Stimulated activated naive CD8-positive, alpha-beta T cell treated with anti-CD3 and anti-CD28 coated beads, Interleukin-15, amount 100 ng/mL, for 72 hours (primary cell): ENCODE data around the gene TBCCD1.

ENCODE experiments used
- ATAC-seq: fragments of 150-1000 bp; cut with Tn5 transposase; 2 replicates; pipeline ENCODE4 v1.10.0; 2021; ENCODE audit warnings: mild to moderate bottlenecking, moderate library complexity
- DNase-seq, 2 donors: peaks; one replicate each; pipeline ENCODE4 v3.0.0; 2021 to 2022
- H3K27ac Mint-ChIP-seq, 2 donors: one replicate each; pipeline ENCODE4 v1.8.0; 2022; ENCODE audit warnings: mild to moderate bottlenecking in 2 of 2, mixed read lengths in 2 of 2, moderate library complexity in 2 of 2
- H3K27me3 Mint-ChIP-seq: one replicate; pipeline ENCODE4 v1.8.0; 2022; ENCODE audit warnings: mixed read lengths
- H3K4me1 Mint-ChIP-seq: one replicate; pipeline ENCODE4 v1.8.0; 2022; ENCODE audit warnings: mild to moderate bottlenecking, mixed read lengths
- H3K4me3 Mint-ChIP-seq, 2 donors: one replicate each; pipeline ENCODE4 v1.8.0; 2022; ENCODE audit warnings: mild to moderate bottlenecking in 2 of 2, mixed read lengths in 2 of 2, moderate library complexity in 1 of 2
- H3K9me3 Mint-ChIP-seq, 2 donors: one replicate each; pipeline ENCODE4 v1.8.0; 2022; ENCODE audit warnings: mixed read lengths in 2 of 2

The TBCCD1 gene

GRCh38 chr3:186520957-186521842, 45.9 kb downstream of the TBCCD1 start:
- peak in 1 of 2 donors; percentile 72 for DNase-seq
- H3K27ac Mint-ChIP-seq: peak overlapping the region in 1 of 2 donors; percentile 8

GRCh38 chr3:186520431-186520830, 46.7 kb downstream of the TBCCD1 start:
- DNase-seq (no peak), ATAC-seq (no peak)
- peaks cover 60% of the 10 kb centered on the region for H3K4me1 Mint-ChIP-seq
- no peaks in the 10 kb centered on the region for H3K27me3 Mint-ChIP-seq
- H3K4me3 Mint-ChIP-seq: no peak overlapping the region
- H3K9me3 Mint-ChIP-seq: no peaks in the 10 kb centered on the region
- H3K27ac Mint-ChIP-seq: no peak overlapping the region

More at GRCh38 chr3:186520957-186521842, 45.9 kb downstream of the TBCCD1 start:
- Mint-ChIP-seq H3K27me3 (no peaks in the 10 kb centered on the region), H3K4me1 (peaks cover 55% of the 10 kb centered on the region), H3K4me3 (peak overlapping the region; percentile 1 to 24), H3K9me3 (no peaks in the 10 kb centered on the region)
- ATAC-seq: peak; percentile 81

GRCh38 chr3:186519021-186519658, 48.0 kb downstream of the TBCCD1 start:
- DNase-seq (peak in 1 of 2 donors; percentile 75), ATAC-seq (peak; percentile 89)
- no peak overlapping the region for H3K27ac Mint-ChIP-seq
- peak overlapping the region; percentile 38 to 46 for H3K4me3 Mint-ChIP-seq
- H3K4me1 Mint-ChIP-seq: peaks cover 73% of the 10 kb centered on the region
- H3K27me3 Mint-ChIP-seq: no peaks in the 10 kb centered on the region
- H3K9me3 Mint-ChIP-seq: no peaks in the 10 kb centered on the region

- Mint-ChIP-seq H3K4me1 (peaks cover 84% of the 10 kb centered on the region), H3K9me3 (no peaks in the 10 kb centered on the region)
These were observed 49.9 kb downstream of the TBCCD1 start for GRCh38 chr3:186517218-186517617.

GRCh38 chr3:186516646-186517045, 50.5 kb downstream of the TBCCD1 start:
- Mint-ChIP-seq H3K27me3 (no peaks in the 10 kb centered on the region), H3K9me3 (no peaks in the 10 kb centered on the region), H3K4me3 (no peak overlapping the region), H3K27ac (no peak overlapping the region), H3K4me1 (peaks cover 83% of the 10 kb centered on the region)
- ATAC-seq (no peak), DNase-seq (no peak)

More at GRCh38 chr3:186517218-186517617, 49.9 kb downstream of the TBCCD1 start:
- no peak overlapping the region for H3K27ac Mint-ChIP-seq
- DNase-seq (no peak), ATAC-seq (no peak)
- no peaks in the 10 kb centered on the region for H3K27me3 Mint-ChIP-seq
- H3K4me3 Mint-ChIP-seq: no peak overlapping the region

- H3K9me3 Mint-ChIP-seq: no peaks in the 10 kb centered on the region
- ATAC-seq: peak; percentile 8
- H3K4me3 Mint-ChIP-seq: peak overlapping the region in 1 of 2 donors; percentile 17
- peak overlapping the region in 1 of 2 donors; percentile 72 for H3K27ac Mint-ChIP-seq
- H3K27me3 Mint-ChIP-seq: no peaks in the 10 kb centered on the region
- DNase-seq: peak in 1 of 2 donors; percentile 48
- peaks cover 85% of the 10 kb centered on the region for H3K4me1 Mint-ChIP-seq
These were observed 52.0 kb downstream of the TBCCD1 start for GRCh38 chr3:186515125-186515524.

- Mint-ChIP-seq H3K9me3 (no peaks in the 10 kb centered on the region), H3K4me1 (peaks cover 86% of the 10 kb centered on the region), H3K27me3 (no peaks in the 10 kb centered on the region), H3K27ac (peak overlapping the region in 1 of 2 donors; percentile 72), H3K4me3 (peak overlapping the region in 1 of 2 donors; percentile 17)
- ATAC-seq (peak; percentile 33), DNase-seq (peak in 1 of 2 donors; percentile 15)
These were observed 52.7 kb downstream of the TBCCD1 start for GRCh38 chr3:186514296-186515002.

GRCh38 chr3:186513386-186513785, 53.8 kb downstream of the TBCCD1 start:
- Mint-ChIP-seq H3K27me3 (no peaks in the 10 kb centered on the region), H3K9me3 (no peaks in the 10 kb centered on the region), H3K4me1 (peaks cover 75% of the 10 kb centered on the region), H3K27ac (no peak overlapping the region), H3K4me3 (no peak overlapping the region)
- no peak for DNase-seq
- no peak for ATAC-seq

GRCh38 chr3:186512570-186513302, 54.4 kb downstream of the TBCCD1 start:
- Mint-ChIP-seq H3K27ac (no peak overlapping the region), H3K9me3 (no peaks in the 10 kb centered on the region), H3K4me1 (peaks cover 69% of the 10 kb centered on the region), H3K4me3 (no peak overlapping the region), H3K27me3 (no peaks in the 10 kb centered on the region)
- ATAC-seq: no peak
- no peak for DNase-seq

GRCh38 chr3:186511702-186512101, 55.4 kb downstream of the TBCCD1 start:
- peak; percentile 1 for ATAC-seq
- no peak overlapping the region for H3K4me3 Mint-ChIP-seq

GRCh38 chr3:186511245-186511644, 55.9 kb downstream of the TBCCD1 start:
- Mint-ChIP-seq H3K4me3 (peak overlapping the region in 1 of 2 donors; percentile 24), H3K9me3 (no peaks in the 10 kb centered on the region), H3K27ac (no peak overlapping the region), H3K27me3 (no peaks in the 10 kb centered on the region), H3K4me1 (peaks cover 63% of the 10 kb centered on the region)
- DNase-seq (peak in 1 of 2 donors; percentile 41), ATAC-seq (peak; percentile 88)

More at GRCh38 chr3:186511702-186512101, 55.4 kb downstream of the TBCCD1 start:
- Mint-ChIP-seq H3K27ac (no peak overlapping the region), H3K4me1 (peaks cover 67% of the 10 kb centered on the region), H3K27me3 (no peaks in the 10 kb centered on the region), H3K9me3 (no peaks in the 10 kb centered on the region)
- no peak for DNase-seq

GRCh38 chr3:186510374-186511079, 56.6 kb downstream of the TBCCD1 start:
- Mint-ChIP-seq H3K27me3 (no peaks in the 10 kb centered on the region), H3K4me3 (peak overlapping the region in 1 of 2 donors; percentile 2), H3K4me1 (peaks cover 56% of the 10 kb centered on the region), H3K27ac (no peak overlapping the region), H3K9me3 (no peaks in the 10 kb centered on the region)
- ATAC-seq: no peak
- no peak for DNase-seq

GRCh38 chr3:186509423-186509822, 57.7 kb downstream of the TBCCD1 start:
- H3K4me1 Mint-ChIP-seq: peaks cover 45% of the 10 kb centered on the region
- ATAC-seq: no peak
- H3K27me3 Mint-ChIP-seq: no peaks in the 10 kb centered on the region
- H3K4me3 Mint-ChIP-seq: no peak overlapping the region
- H3K9me3 Mint-ChIP-seq: no peaks in the 10 kb centered on the region
- no peak for DNase-seq
- H3K27ac Mint-ChIP-seq: peak overlapping the region in 1 of 2 donors; percentile 10

- ATAC-seq: peak; percentile 22
- no peak overlapping the region for H3K4me3 Mint-ChIP-seq
- DNase-seq: peak in 1 of 2 donors; percentile 19
- no peaks in the 10 kb centered on the region for H3K9me3 Mint-ChIP-seq
- no peak overlapping the region for H3K27ac Mint-ChIP-seq
- peaks cover 44% of the 10 kb centered on the region for H3K4me1 Mint-ChIP-seq
- no peaks in the 10 kb centered on the region for H3K27me3 Mint-ChIP-seq
These were observed 60.3 kb downstream of the TBCCD1 start for GRCh38 chr3:186506857-186507256.
